ENCODE results near the gene RABL6.
"Not testable (repeated sequence)": the region's sequence is repeated elsewhere in the genome, so short reads cannot be mapped to it uniquely, and the experiment has no call there.

Gene RABL6

GRCh38 chr9:136867917-136868316, 60.2 kb downstream of the RABL6 start:
- DNase-seq, result no peak

GRCh38 chr9:136868644-136869043, 60.9 kb downstream of the RABL6 start:
- DNase-seq, result no peak

- DNase-seq, result not testable (repeated sequence)
These were observed 61.9 kb downstream of the RABL6 start for GRCh38 chr9:136869611-136870010.

- DNase-seq, result no peak
These were observed 67.4 kb downstream of the RABL6 start for GRCh38 chr9:136875155-136875554.

DNA sequence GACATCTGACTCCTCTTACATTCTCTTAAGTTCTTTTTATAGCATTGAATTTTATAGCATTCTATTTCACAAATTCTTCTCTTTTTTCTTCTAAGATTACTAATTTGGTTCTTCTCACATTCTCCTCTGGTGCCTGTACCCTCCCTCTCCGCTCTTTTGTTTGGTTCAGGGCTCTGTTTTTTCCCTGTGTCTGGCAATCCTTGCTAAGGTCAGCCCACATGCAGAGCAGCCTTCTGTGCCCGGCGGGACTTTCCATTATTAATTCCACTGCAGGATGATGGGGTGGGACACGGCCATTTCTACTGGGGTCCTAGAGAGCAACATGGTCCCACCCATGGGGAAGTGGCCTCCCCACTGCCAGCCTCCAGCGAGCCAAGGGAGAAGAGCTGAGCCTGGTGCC, 68.7 kb downstream of the RABL6 start:
- DNase-seq, result no peak

DNA sequence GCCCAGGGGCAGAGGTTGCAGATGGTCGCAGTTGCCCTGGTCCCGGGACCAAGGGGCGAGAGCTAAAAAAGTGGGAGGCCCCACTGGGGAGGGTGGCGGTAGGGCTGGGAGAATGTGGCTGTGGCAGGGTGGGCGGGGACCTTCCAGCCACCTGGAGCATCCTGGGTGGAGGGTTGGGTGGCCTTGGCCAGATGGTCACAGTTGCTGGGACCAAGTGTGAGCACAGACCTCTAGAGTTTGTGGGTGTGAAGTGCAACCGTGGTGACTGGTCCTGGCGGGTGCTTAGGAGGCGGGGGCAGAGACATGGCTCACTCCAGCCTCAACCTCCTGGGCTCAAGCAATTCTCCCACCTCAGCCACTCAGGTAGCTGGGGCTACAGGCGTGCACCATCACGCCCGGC, 72.9 kb downstream of the RABL6 start:
- DNase-seq, result no peak

DNA sequence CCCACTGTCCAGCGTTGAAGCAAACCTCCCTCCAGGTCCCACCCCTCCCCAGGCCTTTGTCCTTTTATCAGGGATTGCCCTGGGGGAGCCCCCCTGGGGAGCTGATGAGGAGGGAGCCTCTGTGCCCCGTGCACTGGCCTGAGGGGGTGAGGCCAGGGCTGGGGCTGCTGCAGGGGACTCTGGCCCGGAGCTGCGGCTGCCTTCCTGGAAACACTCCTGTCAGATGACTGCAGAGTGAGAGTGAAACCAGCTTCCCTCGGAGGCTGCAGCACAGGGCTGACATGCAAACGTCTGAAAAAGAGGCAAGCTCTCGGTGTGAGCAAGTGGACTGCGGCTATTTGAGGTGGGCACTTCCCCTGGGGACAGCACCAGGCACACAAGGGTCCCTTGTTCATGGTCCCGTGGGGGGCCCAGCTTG, 74.0 kb downstream of the RABL6 start:
- peak in 1 of 58 donors; percentile 8 for DNase-seq

DNA sequence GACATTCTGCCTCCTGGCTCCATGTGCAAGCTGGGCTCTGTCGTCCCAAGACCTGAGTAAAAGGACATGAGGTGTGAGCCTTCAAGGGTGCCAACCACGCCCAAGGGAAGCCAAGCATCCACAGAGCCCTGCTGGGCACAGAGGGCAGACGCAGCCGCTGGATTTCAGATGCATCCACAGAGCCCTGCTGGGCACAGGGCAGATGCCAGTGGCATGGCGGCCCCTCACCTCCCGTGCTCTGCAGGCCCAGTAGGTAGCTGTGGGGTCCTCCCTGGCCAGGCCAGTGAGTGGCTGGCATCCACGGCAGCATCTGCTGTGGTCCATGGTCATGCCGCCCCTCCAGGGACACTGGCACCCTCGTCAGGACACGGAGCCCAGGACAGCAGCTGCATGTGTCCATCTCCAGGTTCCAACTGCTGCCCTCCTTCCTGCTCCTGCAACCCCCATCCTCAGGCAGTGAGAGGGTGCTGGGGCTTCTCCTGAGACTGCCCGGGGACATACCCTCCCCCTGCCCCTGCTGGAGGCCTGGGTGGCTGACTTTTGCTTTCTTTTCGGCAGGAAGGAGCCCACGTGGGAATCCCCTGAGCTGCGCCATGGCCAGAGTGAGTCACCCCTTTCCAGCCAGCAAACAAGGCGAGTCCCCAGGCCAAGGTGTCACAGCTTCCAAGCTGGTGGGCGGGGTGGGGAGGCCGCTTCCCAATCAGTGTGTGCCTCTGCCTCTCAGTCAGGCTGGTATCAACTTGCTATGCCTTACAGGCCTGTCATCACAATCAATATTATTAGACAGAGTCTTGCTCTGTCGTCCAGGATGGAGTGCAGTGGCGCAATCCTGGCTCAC, 74.6 kb downstream of the RABL6 start:
- DNase-seq, result no peak

DNA sequence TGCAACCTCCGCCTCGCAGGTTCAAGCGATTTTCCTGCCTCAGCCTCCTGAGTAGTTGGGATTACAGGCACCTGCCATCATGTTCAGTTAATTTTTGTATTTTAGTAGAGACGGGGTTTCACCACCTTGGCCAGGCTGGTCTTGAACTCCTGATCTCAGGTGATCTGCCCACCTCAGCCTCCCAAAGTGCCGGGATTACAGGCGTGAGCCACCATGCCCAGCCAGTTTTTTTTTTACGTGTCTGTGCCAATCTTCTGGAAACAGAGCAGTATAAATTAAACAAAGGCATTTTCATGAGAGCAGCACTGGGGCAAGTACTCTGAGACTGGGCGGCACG, 75.2 kb downstream of the RABL6 start:
- DNase-seq, result not testable (repeated sequence)

- DNase-seq, result not testable (repeated sequence)
These were observed 75.9 kb downstream of the RABL6 start for GRCh38 chr9:136883670-136884069.

- DNase-seq, result peak; percentile 65 to 99 (median 96)
These were observed 78.3 kb downstream of the RABL6 start, which contains the start of gene TRAF2 for GRCh38 chr9:136885950-136886578. Gene TRAF2 (plus strand): TSS chr9:136886516. CDS start chr9:136898741, 12,225 bp downstream.

DNA sequence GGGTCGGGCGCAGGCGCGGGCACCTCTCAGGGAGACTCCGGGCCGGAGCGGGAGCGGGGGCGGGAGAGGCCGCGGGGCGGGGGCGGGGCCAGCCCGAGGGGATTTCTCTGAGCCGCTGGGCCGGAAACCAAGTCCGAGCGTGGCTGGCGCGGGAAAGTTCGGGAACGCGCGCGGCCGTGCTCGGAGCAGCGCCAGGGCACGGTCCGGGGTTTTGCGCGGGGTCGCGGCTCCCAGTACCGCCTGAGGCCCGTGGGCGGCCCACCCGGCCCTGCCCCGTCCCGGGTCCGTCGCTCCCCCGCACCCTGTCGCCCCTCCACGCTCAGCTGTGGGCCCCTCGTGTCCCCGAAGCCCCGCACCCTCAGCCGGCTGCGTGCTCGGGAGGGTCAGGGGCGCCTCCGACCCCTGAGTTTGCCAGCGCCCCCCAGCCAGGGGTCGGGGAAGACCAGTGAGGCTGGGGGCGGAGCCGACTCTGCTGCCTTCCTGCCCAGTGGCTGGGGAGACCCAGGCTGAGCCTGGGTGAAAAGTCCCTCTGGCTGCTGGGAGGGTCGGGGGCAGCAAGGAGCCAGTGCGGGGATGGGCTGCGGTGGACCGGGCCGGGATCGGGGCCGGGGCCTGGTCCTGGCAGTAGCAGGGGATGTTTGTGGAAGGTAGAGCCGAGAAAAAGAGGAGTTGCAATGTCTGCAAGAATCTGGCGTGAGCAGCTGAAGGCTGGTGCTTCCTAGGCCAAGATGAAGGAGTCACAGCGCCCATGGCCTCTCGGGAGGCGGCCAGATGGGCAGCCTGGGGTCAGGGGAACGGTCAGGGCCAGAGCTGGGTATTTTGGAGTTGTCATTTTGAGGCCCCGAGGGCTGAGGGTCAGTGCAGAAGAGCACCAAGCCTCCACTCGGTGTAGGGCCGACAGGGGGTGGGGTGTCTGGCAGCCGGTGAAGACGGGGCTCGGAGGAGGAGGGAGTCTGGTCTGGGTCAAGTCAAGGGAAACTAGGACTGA, 79.2 kb downstream of the RABL6 start:
- DNase-seq, result peak in 5 of 58 donors; percentile 7 to 72 (median 32)

DNA sequence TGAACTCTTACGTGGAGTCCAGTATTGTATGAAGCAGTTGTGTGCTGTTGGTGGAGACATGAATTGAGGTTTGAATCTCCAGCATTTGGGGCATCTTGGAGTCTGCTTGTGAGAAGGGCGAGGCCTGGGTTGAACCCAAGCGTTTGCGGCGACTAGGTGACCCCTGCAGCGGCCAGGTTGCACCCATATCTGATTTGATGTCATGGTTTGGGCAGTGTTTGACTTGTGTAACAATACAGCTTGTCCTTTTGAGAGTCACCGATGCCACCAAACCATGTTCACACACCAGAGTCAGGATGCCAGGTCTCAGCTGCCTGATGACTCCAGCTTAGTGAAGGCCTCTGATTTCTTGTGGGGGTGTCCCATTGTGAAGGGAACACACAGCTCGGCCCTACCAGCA, 80.7 kb downstream of the RABL6 start:
- no peak for DNase-seq

DNA sequence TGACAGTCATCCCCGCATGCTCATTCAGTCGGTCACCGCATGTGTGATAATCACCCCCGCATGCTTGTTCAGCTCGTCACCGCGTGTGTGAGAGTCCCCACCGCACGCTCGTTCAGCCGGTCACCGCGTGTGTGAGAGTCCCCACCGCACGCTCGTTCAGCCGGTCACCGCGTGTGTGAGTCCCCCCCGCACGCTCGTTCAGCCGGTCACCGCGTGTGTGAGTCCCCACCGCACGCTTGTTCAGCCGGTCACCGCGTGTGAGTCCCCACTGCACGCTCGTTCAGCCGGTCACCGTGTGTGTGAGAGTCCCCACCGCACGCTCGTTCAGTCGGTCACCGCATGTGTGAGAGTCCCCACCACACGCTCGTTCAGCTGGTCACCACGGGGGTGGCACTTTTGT, 82.1 kb downstream of the RABL6 start:
- no peak for DNase-seq

DNA sequence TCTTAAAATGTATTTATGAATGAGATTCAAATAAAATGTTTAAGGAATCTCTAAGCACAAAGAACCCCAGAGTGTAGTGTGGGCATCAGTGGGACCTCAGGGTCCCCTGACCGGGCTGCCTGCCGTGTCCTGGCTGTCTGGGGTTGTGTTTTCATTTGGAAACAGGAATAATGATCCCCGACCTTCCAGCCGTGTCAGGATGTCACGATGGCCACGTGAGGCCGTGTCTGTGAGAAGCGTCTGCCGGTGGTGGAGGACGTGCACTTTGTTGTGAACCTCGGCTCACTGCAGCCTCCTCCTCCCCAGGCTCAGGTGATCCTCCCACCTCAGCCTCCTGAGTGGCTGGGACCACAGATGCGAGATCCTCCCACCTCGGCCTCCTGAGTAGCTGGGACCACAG, 82.9 kb downstream of the RABL6 start:
- no peak for DNase-seq

Measured in anterior cingulate cortex (tissue), 58 donors.